Islet of Langerhans (tissue), 1 donor: ENCODE data around the gene TGM4.
"Not testable (repeated sequence)": the region's sequence is repeated elsewhere in the genome, so short reads cannot be mapped to it uniquely, and the experiment has no call there.

Source experiments
- FAIRE-seq: peaks from one replicate; lab custom pipeline; 2011; peaks lifted over from hg19 to GRCh38; lab: Jason Lieb, UNC

TGM4 gene

DNA sequence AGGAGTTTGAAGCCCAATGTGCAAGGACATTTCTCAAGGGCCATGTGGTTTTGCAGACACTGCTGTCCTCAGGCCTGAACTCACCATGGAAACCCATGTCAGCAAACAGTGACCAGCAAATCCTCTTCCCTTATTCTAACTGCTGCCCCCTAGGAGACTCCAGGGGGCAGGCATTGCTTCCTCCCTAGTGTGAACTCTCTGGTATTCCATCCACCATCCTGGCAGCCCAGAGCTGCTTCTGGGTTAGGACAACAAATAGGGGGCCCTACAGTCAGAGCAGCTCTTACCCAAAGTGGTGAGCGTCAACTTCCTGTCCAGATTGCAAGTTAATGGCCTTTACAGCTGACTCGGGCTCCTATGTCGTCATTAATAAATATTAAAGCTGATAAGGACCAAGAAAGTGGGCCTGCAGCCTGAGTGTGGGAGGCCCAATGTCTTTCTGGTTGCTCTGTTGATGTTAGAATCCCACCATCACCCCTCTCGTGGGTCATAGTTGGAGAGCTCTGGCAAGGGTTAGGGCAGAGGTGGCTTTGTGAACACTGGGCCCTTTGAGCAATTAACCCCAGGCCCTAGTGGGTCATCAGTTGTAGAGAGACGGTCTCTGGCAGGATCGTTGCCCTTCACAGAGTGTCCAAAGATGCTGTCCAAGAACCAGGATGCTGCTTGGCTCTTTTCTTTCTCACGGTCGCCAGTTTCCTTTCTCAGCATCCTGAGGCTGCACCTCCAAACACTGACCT is 41.5 kb downstream of the TGM4 start:
- no peak for FAIRE-seq

DNA sequence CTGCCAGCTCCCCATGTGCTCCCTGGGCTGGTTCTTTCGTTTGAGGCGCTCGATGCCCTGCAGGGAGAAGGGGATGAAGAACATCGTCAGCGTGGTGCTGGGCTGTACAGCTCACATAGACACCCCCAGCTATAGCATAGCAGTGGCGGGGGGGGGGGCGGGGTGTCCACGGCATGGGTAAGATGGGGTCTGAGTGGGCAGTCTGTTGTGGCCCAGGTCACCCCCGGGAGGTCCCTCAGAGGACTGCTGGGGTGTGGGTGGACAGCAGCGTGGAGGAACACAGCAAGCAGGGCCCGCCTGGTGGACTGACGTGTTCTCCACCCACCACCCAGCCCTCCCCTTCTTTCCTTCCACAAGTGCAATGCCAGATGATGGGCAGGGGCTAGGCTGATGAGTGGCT is 43.7 kb downstream of the TGM4 start:
- FAIRE-seq: no peak

DNA sequence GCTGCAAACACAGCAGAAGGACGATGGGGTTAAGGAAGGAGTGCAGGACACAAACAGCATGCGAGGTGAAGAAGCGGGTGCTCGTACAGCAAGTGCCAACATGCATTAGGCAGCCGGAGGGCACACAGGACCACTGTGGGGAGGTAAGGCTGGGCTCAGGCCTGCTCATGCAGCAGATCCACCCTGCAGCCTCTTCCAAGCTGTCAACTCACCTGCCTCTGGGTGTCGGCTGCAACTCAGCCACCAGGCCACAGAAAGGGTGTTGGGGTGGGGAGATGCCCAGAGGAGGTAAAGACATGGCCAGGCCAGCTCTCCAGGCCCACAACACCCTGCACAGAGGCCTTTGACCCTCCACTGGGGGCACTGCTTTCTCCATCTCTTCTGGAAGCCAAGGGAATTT is 44.2 kb downstream of the TGM4 start:
- FAIRE-seq: no peak

DNA sequence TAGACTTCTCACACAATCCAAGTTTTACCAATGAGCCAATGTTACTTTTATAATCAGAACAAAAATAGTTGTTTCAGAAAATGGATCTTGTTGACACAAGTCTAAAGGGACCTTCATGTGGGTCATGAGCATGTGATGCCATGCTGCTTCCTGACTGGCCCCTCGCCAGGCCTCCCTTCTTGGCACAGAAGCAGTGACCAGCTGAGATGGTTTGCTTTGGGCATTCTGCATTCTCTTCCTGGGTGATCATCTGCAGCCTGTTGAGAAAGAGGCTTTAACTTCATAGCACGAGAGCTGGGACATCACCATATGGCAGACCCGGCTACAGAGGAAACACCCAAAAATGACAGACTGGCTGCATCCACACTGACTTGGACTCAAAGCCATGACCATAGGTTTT is 45.7 kb downstream of the TGM4 start:
- FAIRE-seq: no peak

DNA sequence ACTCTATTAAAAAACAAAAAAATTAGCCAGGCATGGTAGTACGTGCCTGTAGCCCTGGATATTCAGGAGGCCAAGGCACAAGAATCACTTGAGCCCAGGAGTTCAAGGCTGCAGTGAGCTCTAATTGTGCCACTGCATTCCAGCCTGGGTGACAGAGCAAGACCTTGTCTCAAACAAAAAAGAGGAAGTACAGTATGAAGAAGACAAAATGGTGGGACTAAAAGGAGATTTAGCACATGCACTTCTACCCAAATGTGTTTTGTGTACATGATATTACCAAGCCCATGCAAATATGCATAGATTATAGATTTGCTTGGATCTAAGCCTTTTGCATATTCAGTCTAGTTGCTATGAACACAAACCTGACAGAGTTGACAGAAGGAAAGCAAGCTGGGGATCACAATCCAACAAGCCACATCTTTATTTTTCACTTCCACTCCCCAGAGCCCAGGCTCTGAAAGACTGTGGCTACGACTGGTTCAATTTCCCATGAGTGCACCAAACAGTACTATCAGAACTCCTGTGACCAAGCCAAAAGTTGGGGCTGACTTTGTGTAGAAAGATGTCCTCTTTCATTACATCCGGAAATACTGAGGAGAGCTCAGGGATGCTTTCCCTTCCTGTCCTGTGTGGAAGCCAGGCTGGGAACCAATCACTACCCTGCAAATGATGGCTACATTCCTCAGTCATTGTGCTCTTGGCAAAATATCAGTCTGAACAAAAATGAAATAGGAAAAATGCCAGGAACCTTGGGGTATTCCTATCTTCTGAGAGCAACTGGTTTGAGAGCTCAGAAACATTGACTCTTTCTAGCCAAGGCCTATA is 49.4 kb downstream of the TGM4 start:
- no peak for FAIRE-seq

DNA sequence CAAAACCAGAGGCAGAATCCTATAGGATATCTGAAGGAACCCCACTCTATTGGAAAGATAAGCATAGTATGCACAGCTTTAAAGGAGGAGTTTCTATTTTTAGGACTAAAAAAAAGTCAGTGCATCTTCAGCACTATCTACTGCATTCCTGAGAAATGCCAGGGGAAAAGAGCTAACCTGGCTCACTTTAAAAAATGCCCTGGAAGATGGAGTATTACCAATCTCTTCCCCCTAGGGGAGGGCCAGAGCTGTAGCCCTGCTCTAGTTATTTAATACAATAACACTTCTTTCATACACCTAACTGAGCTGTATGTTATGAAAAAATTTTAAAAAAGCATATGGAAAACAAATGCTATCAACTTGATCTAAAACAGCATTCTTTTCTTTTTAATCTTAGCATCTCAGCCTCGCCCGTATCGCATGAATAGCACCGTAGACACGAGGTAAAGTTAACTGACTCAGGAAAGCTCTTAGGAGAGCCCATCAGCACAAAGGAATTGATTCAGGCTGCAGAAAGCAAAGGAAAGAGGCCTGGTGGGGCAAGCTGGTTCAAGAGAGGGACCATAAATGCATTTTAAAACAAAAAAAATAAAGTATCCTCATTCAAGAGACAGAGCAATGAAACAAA is 50.2 kb downstream of the TGM4 start:
- FAIRE-seq: no peak

DNA sequence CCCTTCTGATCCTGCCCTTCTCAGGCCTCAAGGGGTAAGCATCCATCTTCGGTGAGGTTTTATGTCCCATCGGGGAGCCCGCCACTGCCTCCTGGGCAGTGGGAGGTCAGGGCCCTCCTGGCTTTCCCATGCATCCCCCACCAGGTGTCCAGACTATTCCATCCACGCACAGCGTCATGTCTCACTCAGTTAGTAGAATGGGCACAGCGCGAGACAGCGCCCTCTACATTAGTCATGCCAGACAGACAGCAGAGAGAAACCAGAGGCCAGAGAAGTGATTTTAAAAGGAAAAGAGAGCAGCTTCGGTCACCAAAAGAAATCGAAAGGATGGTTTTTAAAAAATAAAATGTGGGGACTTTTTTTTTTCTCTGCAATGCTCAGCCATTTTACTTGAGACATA is 51.8 kb downstream of the TGM4 start:
- no peak for FAIRE-seq

DNA sequence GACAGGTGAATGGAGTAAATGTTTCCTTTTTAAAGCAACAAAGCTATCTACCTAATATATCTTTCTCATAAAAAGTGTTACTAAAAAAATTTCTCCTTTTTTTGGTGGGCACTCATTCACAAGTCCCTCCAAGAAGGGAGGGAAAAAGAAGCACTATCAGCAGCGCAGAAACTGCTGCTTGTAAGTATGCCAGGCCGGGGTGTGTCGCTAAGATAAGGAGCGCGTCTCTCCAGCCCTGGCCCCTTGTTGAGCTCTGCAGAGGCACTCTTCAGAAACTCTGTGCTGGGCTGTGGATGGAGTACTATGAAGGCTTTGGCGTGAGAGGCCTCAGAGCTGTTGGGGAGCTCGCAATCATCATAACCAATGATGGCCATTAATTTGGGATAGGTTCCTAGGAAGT is 52.5 kb downstream of the TGM4 start:
- FAIRE-seq: no peak

DNA sequence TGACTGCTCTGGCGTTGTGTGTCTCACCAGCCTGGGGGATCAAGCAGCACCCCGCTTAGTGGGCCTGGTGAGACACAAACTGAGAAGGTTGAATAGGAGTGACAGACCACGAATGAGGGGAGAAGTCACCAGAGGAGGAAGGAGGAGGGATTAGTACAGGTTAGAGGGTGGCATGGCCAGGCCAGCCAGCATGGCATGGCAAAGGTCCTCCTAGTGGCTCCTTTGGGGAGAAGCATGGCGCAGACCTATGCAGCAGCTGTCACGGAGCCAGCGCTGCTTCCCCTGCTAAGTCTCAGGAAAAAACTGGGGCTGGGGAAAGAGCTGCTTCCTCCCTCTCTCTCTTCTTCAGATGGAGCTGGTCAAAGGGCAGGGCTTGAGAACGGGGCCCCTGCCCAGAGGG is 53.0 kb downstream of the TGM4 start:
- FAIRE-seq: no peak

DNA sequence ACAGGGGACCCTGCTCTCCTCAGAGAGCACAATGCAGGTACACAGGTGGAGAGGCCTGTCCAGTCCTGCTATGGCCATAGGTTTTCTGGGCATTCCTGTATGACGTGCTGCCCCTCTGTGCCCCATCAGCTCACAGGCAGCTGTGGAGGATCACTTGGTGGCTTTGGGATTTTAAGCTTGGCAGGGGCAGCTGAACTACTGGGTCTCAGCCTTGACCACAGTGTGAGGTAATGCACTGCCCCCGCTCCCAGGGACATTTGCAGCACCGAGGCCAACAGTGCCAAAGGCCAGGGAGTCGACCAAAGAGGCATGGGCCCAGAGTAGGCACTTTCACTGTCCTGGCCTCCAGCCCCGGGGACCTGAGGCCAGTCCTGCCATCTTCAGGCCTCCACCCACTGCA is 55.4 kb downstream of the TGM4 start:
- no peak for FAIRE-seq

DNA sequence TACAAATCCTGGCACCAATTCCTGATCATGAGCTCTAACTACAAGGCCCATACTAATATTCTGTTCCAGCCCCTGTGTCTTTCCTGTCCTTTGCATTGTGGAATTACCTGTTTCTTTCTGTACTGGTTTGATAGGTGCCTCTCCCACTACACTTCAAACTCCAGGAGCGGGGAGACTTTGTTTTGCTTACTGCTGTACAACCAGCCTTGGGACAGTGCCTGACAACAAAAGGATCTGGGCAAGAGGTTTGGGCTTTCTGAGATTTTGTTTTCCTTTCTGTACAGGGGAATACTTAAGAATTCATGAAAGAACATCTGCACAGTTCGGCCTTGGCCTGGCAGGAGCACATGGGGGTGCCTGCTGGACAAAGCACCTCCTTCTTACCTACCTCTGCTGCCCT is 56.5 kb downstream of the TGM4 start:
- FAIRE-seq: no peak

DNA sequence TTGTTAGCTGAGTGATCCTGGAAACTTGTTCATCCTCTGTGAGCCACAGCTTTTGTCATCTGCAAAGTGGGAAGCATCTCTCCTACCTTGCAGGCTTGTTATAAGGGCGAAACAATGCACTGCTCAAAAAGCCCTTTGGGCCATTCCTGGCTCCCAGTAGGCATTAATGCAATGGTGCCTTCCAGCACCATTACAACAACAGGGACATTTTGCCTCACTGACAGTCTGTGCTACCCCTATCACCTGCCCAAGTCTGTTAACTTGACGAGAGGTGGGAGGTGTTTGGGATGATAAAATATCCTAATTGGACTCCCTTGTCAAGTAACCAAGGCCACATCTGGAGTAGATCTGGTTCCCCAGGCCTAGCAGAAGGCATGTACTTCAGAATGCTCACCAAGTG is 57.4 kb downstream of the TGM4 start:
- no peak for FAIRE-seq

DNA sequence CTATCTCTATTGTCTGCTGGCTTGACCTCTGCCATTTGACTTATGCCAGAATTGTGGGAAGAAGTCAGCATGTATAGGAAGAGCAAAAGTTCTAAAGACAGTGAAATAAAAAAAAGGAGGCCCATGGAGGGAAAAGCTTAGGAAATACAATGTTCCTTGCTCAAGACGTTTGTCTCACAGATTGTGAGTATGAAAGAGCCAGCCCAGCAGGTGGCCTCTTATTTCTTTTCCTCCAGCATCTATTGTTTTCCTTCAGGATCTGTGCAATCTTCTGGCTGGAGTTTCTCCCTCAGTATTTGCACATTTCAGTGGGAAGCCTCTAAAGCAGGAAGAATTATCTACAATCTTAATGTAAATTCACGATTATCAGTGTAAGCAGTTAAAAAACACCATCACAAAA is 57.9 kb downstream of the TGM4 start:
- no peak for FAIRE-seq

DNA sequence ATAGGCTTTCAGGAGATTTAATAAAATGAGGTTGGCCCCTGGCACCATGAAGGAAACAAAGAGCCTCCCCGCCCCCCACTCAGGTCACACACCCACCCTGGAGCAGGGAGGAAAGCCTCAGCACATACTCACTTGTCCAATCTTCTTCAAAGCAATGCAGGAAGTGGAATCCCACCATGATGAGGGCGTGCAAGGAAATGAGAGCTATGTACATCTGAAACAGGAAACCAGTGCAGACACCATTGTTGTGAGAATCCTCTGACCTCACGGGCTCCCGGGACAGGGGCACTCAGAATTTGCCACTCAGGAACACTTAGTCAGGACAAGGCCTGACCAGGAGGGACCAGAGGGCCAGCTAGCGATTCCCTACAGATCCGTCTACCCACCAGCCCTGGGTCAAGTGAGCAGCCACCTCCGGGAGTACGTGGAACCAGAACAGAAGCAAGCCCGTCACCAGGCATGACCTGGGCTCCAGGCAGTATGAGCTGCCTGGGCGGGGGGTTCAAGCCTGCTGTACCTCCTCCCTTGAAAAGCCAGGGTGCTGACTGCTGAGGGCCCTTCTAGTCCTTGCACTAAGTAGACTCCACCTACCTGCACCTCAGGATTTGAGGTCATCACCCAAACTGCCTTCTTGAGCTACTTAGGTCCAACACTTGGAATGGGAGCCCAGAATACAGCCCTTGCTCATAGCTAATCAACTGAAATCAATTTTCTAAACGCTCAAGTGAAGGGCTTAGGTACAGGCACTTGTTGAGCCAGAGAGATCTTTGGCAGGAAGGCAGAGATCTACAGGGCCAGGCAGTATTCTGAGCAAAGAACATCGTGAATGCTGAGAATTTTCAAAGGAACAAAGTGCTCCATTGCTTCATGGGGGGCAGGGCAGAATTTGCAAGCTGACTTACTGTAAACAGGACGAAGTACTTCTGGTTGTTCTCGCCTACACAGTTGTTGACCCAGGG is 58.9 kb downstream of the TGM4 start:
- FAIRE-seq: no peak

DNA sequence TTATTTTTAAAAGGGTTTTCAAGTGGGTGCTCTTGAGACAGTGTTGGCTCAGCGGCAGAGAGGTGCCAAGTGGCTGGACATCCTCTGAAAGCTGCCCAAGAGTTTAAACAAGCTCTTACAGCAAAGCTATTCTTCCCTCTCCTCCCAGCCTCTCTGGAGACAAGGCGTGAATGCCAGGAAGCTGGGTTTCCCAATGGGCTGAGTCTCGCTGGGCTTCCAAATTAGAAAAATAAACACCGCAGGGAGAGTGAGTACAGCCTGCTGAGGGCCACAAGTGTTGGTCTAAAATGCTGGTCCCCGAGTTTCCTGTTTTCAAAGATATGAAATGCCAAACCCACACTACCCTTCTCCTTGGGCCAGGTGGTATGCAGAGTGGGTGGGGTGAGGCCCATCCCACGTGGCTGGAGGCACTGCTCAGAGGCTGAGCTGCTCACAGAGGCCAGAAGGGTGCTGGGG is 65.2 kb downstream of the TGM4 start:
- FAIRE-seq: no peak

DNA sequence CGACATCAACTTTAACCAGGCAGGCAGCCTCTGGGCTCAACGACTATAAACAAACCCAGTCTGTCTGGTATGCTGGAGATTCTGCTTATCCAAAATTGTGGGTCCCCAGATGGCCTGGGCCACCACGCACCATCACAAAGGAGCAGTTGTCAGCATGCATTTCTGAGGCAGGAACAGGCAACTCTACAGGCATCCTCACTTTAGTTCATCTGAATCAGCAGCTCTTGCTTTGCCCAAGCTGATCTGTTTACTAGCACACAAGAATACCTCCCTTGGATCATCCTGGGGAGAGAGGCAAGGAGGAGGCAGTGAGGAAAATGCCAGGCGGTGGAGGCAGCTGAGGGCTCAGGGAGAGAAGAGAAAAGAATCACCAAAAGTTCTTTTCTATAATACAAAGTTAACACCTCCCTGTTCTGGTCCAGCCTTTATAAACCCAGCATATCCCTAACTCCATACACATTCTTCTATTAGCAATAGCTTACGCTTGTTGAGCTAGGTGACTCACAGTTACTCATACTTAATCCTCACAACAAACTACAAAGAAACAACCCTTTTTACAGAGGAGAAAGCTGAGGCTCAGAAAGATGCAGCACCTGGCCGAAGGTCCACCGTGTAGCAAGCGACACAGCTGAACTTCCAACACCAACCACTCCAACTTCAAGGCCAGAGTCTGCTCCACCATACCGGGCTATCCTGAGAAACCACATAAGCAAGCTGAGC is 68.0 kb downstream of the TGM4 start:
- no peak for FAIRE-seq

DNA sequence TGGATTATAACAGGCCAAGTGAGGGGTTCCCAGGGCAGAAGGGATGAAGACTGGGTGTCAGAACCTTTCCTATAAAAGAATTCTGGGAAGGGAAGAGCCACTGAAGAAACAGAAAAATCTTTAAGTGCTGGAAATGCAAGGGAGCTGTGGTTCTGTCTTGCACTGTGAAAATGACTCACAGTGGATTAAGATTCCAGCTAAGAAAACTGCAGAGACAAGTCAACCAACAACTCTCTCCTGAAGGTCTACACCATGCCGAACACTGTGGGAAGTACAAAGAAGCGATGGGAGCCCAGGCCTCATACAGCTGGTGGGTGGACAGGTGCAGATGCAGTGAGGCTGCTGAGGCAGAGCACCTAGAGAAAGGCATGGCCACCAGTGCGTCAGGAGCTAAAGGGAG is 73.8 kb downstream of the TGM4 start:
- FAIRE-seq: no peak

DNA sequence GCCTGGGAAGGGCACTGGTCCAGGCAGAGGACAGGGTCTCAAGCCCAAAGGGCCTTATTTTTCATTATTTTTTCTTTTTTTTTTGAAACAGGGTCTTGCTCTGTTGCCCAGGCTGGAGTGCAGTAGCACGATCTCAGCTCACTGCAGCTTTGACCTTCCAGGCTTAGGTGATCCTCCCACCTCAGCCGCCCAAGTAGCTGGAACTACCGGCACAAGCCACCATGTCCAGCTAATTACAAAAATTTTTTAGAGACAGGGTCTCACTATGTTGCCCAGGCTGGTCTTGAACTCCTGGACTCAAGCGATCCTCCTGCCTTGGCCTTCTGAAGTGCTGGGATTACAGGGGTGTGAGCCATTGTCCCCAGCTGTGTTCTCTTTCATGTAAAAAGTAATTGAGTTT is 75.4 kb downstream of the TGM4 start:
- FAIRE-seq: not testable (repeated sequence)

DNA sequence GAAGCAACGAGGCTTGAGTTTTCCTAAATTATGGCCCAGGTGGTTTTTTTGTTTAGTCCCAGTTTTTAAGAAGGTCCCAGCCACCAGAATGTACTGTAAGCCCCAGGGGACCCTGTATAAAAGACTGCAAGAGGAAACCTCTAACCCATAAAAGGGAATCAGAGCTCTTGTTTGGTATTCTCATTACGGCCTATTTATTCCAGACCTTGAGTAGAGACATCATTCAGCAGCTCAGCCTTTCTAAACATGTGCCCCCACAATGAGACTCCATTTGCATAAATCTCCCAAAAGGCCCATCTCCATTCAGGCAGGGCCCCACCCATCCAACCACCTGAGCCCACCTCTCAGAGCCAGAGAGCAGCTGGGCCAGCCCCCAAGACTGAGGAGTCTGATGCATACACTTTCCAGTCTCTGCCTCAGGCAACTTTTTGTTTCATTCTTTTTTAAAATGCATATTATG is 75.9 kb downstream of the TGM4 start:
- FAIRE-seq: no peak

DNA sequence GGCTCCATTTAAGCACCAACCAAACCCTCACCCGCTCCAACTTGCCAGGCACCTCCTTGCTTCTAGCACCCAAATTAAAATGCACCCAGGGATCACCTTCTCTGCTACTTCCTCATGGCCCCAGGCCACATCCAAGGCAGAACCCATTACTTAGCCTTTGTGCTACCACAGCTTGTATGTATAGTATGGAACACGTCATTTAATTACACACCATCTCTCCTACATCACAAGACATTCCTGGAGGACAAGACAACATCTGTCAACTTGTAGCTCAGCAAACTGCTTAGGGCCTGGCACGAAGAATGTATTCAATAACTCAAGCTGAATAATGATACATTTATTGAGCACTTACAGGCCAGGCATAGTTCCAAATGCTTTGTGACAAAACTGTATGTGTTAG is 78.3 kb downstream of the TGM4 start:
- FAIRE-seq: no peak

DNA sequence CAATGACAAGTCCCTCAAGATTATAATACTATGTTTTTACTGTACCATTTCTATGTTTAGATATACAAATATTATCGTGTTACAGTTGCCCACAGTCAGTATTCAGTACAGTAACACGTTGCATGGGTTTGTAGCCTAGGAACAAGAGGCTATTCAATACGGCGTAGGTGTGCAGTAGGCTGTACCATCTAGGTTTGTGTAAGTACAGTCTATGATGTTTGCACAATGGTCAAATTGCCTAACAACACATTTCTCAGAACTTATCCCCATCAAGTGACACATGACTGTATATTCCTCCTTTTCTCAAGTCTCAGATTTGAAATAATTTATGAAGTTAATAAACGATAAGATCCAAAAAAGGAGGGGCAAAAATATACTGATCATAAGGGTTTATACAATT is 79.9 kb downstream of the TGM4 start:
- FAIRE-seq: no peak
